ENCODE data around the gene MTERF4.

The MTERF4 gene

GRCh38 chr2:241067501-241068135 is 34.5 kb downstream of the MTERF4 start:
- DNase-seq: no peak

GRCh38 chr2:241066893-241067341 is 35.2 kb downstream of the MTERF4 start:
- no peak for DNase-seq

- no peak for DNase-seq
Observed at GRCh38 chr2:241066171-241066892, 35.8 kb downstream of the MTERF4 start.

GRCh38 chr2:241065355-241065803 is 36.7 kb downstream of the MTERF4 start:
- DNase-seq: no peak

- no peak for DNase-seq
Observed at GRCh38 chr2:241064802-241065354, 37.2 kb downstream of the MTERF4 start.

GRCh38 chr2:241064008-241064801 is 37.9 kb downstream of the MTERF4 start:
- peak in 2 of 4 experiments; percentile 15 to 53 for DNase-seq

GRCh38 chr2:241063587-241063986 is 38.5 kb downstream of the MTERF4 start:
- DNase-seq: no peak

GRCh38 chr2:241063093-241063551 is 39.0 kb downstream of the MTERF4 start:
- no peak for DNase-seq

GRCh38 chr2:241062389-241063092 is 39.5 kb downstream of the MTERF4 start:
- no peak for DNase-seq

- DNase-seq: no peak
Observed at GRCh38 chr2:241061275-241061674, 40.8 kb downstream of the MTERF4 start.

GRCh38 chr2:241053576-241054251 is 48.4 kb downstream of the MTERF4 start:
- no peak for DNase-seq

GRCh38 chr2:241052677-241053360 is 49.3 kb downstream of the MTERF4 start:
- DNase-seq: no peak

GRCh38 chr2:241051578-241052487 is 50.3 kb downstream of the MTERF4 start:
- DNase-seq: no peak

- DNase-seq: no peak
Observed at GRCh38 chr2:241050624-241051577, 51.2 kb downstream of the MTERF4 start.

- DNase-seq: no peak
Observed at GRCh38 chr2:241049739-241050623, 52.1 kb downstream of the MTERF4 start.

GRCh38 chr2:241048949-241049343 is 53.1 kb downstream of the MTERF4 start:
- DNase-seq: no peak

GRCh38 chr2:241048149-241048948 is 53.7 kb downstream of the MTERF4 start:
- DNase-seq: no peak
